ENCODE data around the gene MACROH2A2.
A peak's percentile ranks its signal among the peaks of the same experiment; 100 is the strongest.
"Not testable (repeated sequence)": the region's sequence is repeated elsewhere in the genome, so short reads cannot be mapped to it uniquely, and the experiment has no call there.

The MACROH2A2 gene

GRCh38 chr10:70052462-70053217 is at the start of gene MACROH2A2:
Gene MACROH2A2, plus strand, starts transcription at chr10:70052846. Its CDS starts 22,813 bp downstream, at chr10:70075659.
- DNase-seq (ENCODE audit: low read depth), result no peak

- DNase-seq (ENCODE audit: low read depth), result no peak
These were observed 45.4 kb upstream of the MACROH2A2 start for GRCh38 chr10:70007116-70007820.

GRCh38 chr10:70031215-70031614 is 21.4 kb upstream of the MACROH2A2 start:
- no peak for DNase-seq (ENCODE audit: low read depth)

GRCh38 chr10:70032667-70033289 is 19.9 kb upstream of the MACROH2A2 start:
- DNase-seq (ENCODE audit: low read depth), result no peak

GRCh38 chr10:70034232-70034631 is 18.4 kb upstream of the MACROH2A2 start:
- DNase-seq (ENCODE audit: low read depth), result no peak

- no peak for DNase-seq (ENCODE audit: low read depth)
These were observed 17.1 kb upstream of the MACROH2A2 start for GRCh38 chr10:70035531-70035930.

GRCh38 chr10:70038923-70039322 is 13.7 kb upstream of the MACROH2A2 start:
- no peak for DNase-seq (ENCODE audit: low read depth)

- DNase-seq (ENCODE audit: low read depth), result no peak
These were observed 11.6 kb upstream of the MACROH2A2 start for GRCh38 chr10:70041016-70041415.

- not testable (repeated sequence) for DNase-seq (ENCODE audit: low read depth)
These were observed 10.9 kb upstream of the MACROH2A2 start for GRCh38 chr10:70041739-70042138.

- DNase-seq (ENCODE audit: low read depth), result not testable (repeated sequence)
These were observed 5.6 kb upstream of the MACROH2A2 start for GRCh38 chr10:70047066-70047465.

GRCh38 chr10:70048030-70048723 is 4.5 kb upstream of the MACROH2A2 start:
- DNase-seq (ENCODE audit: low read depth), result no peak

- no peak for DNase-seq (ENCODE audit: low read depth)
These were observed 798 bp upstream of the MACROH2A2 start for GRCh38 chr10:70051848-70052247.

GRCh38 chr10:70053218-70053840 is 683 bp downstream of the MACROH2A2 start:
- DNase-seq (ENCODE audit: low read depth), result no peak

- DNase-seq (ENCODE audit: low read depth), result no peak
These were observed 1.2 kb downstream of the MACROH2A2 start for GRCh38 chr10:70053841-70054288.

- no peak for DNase-seq (ENCODE audit: low read depth)
These were observed 2.3 kb downstream of the MACROH2A2 start for GRCh38 chr10:70054902-70055301.

GRCh38 chr10:70055550-70055949 is 2.9 kb downstream of the MACROH2A2 start:
- DNase-seq (ENCODE audit: low read depth), result peak; percentile 42

GRCh38 chr10:70057306-70057705 is 4.7 kb downstream of the MACROH2A2 start:
- no peak for DNase-seq (ENCODE audit: low read depth)

GRCh38 chr10:70060389-70060788 is 7.7 kb downstream of the MACROH2A2 start:
- DNase-seq (ENCODE audit: low read depth), result no peak

GRCh38 chr10:70063418-70064098 is 10.9 kb downstream of the MACROH2A2 start:
- no peak for DNase-seq (ENCODE audit: low read depth)

GRCh38 chr10:70064486-70064885 is 11.8 kb downstream of the MACROH2A2 start:
- DNase-seq (ENCODE audit: low read depth), result no peak

GRCh38 chr10:70066190-70066589 is 13.5 kb downstream of the MACROH2A2 start:
- DNase-seq (ENCODE audit: low read depth), result no peak
